ENCODE data around the gene TRIM65. TPM values are rescaled to one million over a fixed set of nuclear protein-coding genes. Genes with fewer than 3 reads are reported as not detected.

The TRIM65 gene
- polyA plus RNA-seq, 10 donors = 9.2 to 20.8 (median 13.9) TPM

GRCh38 chr17:75917917-75918445 lies 21.2 kb upstream of the TRIM65 start:
- DNase-seq = no peak

GRCh38 chr17:75917141-75917916 lies 20.6 kb upstream of the TRIM65 start:
- no peak for DNase-seq

DNA sequence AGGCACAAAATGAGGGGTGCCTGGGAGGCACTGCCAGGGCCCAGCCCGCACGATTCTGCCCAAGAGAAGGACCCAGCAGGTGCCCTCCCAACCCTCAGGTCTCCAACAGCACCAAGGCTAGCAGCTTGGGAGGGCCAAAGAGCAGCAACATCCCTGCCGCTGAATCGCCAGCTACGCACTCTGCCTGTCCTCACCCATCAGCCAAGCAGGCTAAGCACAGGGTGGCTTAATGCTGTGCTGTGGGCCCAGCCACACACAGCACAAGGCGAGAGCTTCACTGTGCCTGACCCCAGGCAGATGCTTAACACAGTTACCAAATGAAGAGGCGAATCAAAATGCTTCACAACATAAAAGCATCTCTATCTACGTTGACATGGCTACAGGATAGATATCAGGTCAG lies 18.5 kb upstream of the TRIM65 start:
- no peak for DNase-seq

- no peak for DNase-seq
Measured at GRCh38 chr17:75914643-75915267, 18.0 kb upstream of the TRIM65 start.

DNA sequence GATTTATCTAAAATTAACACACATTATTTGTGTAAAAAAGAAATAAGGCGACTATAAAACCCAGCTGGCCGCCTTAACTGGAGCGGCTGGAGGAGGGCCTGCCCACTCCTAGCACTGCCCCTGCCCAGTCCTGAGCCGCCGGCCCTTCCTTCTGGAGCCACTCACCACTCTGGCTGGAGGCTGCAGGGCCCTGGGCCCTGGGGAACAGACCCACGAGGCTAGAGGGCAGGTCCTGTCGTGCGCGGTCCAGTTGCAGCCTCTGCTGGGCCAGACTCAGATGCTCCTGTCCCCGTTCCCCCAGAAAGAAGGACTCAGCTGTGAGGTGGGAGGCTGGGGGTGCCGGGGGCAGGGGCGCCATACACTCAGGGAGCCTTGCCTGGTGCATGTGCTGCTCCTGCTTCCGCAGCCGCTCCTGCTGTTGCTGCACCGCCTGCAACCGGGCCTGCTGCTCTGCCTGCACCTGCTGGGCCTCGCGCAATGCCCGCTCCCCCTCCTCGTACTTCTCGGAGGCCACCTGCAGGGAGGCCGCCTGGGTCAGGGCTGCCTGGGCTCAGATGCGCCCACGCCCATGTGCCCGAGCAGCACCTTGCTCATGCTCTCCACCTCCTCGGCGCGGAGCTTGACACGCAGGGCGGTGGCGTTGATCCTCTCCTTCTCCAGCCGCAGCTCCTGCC lies 16.9 kb upstream of the TRIM65 start:
- no peak for DNase-seq

DNA sequence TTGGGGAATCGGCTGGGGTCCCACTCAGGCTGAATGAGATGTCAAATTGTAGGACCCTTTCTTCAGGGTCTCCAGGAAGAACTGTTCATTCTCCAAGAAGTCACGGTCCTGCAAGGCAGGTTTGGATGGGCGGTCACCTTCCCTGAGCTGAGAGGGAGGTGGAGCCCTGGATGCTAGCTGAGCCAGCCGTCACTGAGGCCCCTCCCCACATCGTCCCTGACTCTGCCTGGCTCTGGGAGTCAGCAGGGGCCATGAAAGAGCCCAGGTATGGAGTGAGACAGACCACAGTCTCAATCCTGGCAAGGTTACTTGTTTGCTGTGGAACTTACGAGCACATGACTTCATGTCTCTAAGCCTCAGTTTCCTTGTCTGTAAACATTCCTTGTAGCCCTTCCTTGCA lies 13.9 kb upstream of the TRIM65 start:
- DNase-seq = no peak

GRCh38 chr17:75909812-75910274 lies 13.1 kb upstream of the TRIM65 start:
- DNase-seq = no peak

DNA sequence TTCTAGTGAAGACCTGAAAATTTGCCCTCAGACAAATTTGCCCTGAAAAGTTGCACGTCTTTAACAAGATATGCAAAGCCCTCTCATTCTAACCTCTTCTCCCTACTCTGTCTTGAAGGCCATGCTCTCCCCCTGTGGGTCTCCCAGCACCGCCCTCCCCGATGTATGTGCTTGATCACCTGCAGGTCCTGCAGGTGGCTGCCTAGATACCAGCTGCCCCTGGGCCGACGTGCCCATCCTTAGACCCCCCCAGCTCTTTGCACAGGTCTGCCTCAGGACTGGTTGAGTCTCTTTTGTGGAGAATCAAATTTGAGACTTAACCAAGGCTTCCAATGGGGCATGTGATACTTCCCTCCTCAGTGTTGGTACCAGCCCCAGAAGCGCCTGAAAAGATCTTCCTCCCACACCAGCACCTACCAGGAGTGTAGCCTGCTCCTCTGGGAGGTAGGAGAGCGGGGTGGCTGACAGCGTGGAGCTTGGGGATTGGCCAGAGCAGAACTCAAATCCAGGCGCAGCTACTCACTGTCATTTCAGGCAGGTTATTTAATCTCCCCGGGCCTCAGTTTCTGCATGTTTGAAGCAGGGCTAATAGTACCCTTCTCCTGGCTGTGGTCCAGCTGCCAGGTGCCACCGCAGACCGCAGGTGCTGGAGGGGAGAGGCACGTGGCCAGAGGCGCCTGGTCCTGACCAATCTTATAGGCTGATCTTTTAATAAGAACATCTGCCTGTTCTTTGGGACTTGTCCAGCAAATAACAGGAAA lies 12.5 kb upstream of the TRIM65 start:
- no peak for DNase-seq

DNA sequence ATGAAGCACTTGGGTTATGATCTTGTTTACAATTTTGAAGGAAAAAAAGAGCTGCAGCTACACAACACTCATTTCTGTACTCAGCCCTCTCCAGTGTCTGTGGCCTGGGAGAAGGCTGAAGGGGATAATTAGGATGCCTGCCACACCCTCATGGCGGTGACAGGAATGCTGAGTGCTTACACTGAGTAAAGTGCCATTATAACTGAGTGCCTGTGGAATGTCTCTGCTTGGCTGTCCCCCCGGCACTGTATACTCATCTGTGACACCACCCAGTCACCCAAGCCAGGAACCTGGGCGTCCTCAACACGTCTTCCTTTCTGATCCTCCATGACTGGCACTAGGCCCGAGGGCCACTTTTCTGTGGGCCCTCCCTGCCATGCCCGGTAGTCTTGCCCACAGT lies 11.4 kb upstream of the TRIM65 start:
- no peak for DNase-seq

- no peak for DNase-seq
Measured at GRCh38 chr17:75906143-75906884, 9.6 kb upstream of the TRIM65 start.

- DNase-seq = peak; percentile 92 to 96 (median 93)
Measured at GRCh38 chr17:75904749-75905521, 8.2 kb upstream of the TRIM65 start, which contains the start of gene MRPL38. TSS of gene MRPL38 (minus strand) at chr17:75904884. CDS start at chr17:75904875, 9 bp downstream.

DNA sequence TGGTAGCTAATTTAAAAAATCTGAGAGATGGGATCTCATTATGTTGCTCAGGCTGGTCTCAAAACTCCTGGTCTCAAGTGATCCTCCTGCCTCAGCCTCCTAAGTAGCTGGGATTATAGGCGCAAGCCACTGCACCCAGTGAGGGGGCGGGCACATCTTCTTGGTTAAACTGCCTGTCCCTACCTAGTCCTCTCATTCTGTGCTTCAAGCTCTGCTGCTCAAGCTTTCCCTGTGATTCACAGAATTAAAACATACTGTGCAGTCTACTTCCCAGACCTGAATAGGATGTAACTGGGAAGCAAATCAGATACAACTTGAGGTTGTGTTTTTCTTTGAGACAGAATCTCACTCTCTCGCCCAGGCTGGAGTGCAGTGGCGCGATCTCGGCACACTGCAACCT lies 5.7 kb upstream of the TRIM65 start:
- DNase-seq = no peak

DNA sequence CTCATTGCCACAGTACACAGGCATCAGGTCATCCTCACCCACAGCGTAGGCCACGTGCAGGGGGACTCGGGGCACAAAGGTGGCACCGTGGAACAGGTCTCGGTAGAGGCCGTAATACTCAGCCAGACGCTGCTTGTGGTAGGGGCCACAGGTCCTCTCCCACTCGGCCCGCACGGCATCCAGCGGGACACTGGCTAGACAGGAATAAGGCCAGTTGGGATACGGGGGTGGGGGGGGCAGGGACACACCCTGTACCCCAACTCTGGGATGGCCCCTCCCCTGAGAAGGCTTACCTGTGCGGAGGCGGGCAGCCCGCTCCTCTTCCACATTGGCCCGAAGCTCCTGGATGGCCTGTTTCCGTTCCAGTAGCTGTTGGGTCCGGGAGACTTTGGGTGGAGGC lies 5.0 kb upstream of the TRIM65 start:
- no peak for DNase-seq

GRCh38 chr17:75900691-75901533 lies 4.2 kb upstream of the TRIM65 start:
- DNase-seq = no peak

DNA sequence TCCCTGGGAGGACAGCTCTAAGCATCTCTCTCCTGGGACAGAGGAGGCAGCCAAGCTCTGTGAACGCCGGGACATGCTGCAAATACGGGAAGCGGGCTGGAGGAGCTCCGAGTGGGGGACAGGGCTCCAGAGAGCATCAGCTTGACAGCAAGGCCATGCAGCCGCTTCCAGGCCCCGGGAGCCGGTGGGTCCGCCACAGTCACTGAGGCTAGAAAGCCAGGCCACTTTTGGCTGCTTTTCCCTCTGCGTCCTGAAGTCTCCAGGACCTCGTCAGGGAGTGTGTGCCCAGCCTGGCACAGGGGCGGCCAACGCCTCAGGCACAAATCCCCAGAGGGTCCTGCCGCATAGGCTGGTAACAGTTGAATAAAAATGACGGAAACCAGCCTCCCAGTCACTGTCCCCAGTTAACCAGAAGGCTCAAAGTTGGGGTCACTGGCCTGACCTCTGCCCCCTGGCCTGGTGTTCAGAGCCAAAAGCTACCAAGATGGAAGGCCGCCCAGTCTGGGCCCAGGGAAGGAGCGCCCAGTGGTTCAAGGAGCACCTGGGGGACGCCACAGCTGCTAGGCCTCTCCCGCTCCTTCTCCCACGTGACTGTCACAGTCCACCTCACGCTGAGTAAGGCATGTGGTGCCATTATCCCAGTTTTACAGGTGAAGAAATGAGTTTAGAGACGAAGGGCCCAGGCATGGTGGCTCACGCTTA lies 3.2 kb upstream of the TRIM65 start:
- DNase-seq = no peak

DNA sequence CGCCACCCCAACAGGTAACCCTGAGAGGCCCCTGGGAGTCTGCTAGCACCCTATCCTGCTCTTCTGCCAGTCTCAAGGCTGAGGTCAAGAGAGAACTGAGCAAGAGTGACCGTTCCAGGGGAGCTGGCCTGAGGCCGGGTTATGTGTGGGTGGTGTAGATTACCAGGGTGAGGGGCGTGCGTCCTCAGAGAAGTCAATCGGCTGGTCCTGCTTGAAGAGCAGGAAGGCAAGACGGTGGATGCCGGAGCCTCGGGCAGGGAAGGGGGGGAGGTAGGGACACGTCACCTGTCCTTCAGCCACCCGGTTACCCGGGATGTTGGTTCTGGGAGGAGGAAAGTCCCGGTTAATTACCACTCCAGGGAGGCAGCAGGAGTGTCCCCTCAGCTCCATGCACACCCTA lies 2.6 kb upstream of the TRIM65 start:
- DNase-seq = no peak

GRCh38 chr17:75898791-75899190 lies 2.0 kb upstream of the TRIM65 start:
- DNase-seq = no peak

DNA sequence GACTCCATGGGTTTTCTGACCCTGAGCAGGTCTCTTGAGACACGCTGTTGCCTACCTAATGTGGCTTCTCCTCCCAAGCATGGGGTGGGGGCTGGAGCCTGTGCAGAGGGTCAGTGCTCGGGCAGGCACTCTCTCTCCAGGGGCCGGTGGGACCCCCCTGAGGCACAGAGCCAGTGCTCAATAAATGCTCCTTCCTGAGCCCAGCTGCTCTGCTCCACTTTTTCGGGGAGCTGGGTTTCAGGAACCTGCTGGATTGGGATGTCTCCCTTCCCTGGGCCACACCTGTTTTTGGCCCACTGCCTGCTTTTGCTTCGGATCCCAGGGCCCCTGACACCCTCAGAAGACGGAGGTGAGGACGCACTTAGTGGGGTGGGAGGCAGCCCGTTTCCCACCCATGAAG lies 1.3 kb upstream of the TRIM65 start:
- no peak for DNase-seq

All from muscle of back (tissue), 11 donors.